Measurements from ENCODE around the gene PRDX2.
"Not testable (repeated sequence)": the region's sequence is repeated elsewhere in the genome, so short reads cannot be mapped to it uniquely, and the experiment has no call there.

PRDX2 gene

GRCh38 chr19:12825254-12826131 lies 23.9 kb upstream of the PRDX2 start:
- DNase-seq (ENCODE audit: low spot score): no peak

GRCh38 chr19:12821761-12822160 lies 20.2 kb upstream of the PRDX2 start:
- DNase-seq (ENCODE audit: low spot score): no peak

- not testable (repeated sequence) for DNase-seq (ENCODE audit: low spot score)
Measured at GRCh38 chr19:12817810-12818209, 16.2 kb upstream of the PRDX2 start.

- not testable (repeated sequence) for DNase-seq (ENCODE audit: low spot score)
Measured at GRCh38 chr19:12817188-12817587, 15.6 kb upstream of the PRDX2 start.

- no peak for DNase-seq (ENCODE audit: low spot score)
Measured at GRCh38 chr19:12815088-12815487, 13.5 kb upstream of the PRDX2 start.

GRCh38 chr19:12806242-12807081 lies 4.9 kb upstream of the PRDX2 start, which contains the start of gene RNASEH2A:
Gene RNASEH2A (plus strand): TSS chr19:12806584. CDS start chr19:12806674, 90 bp downstream.
- DNase-seq (ENCODE audit: low spot score): peak; percentile 92

GRCh38 chr19:12804051-12804450 lies 2.5 kb upstream of the PRDX2 start:
- DNase-seq (ENCODE audit: low spot score): no peak

GRCh38 chr19:12802267-12803106 lies 887 bp upstream of the PRDX2 start:
- no peak for DNase-seq (ENCODE audit: low spot score)

GRCh38 chr19:12800923-12801465 lies 606 bp downstream of the PRDX2 start:
- DNase-seq (ENCODE audit: low spot score): no peak

GRCh38 chr19:12800466-12800770 lies 1.2 kb downstream of the PRDX2 start:
- no peak for DNase-seq (ENCODE audit: low spot score)

- DNase-seq (ENCODE audit: low spot score): no peak
Measured at GRCh38 chr19:12799742-12800465, 1.7 kb downstream of the PRDX2 start.

- not testable (repeated sequence) for DNase-seq (ENCODE audit: low spot score)
Measured at GRCh38 chr19:12797607-12798006, 4.0 kb downstream of the PRDX2 start.

- no peak for DNase-seq (ENCODE audit: low spot score)
Measured at GRCh38 chr19:12797141-12797587, 4.4 kb downstream of the PRDX2 start.

GRCh38 chr19:12796146-12797071 lies 5.2 kb downstream of the PRDX2 start:
- DNase-seq (ENCODE audit: low spot score): peak; percentile 80

- no peak for DNase-seq (ENCODE audit: low spot score)
Measured at GRCh38 chr19:12794971-12795381, 6.6 kb downstream of the PRDX2 start.

GRCh38 chr19:12794196-12794941 lies 7.2 kb downstream of the PRDX2 start:
- DNase-seq (ENCODE audit: low spot score): no peak

GRCh38 chr19:12793290-12794195 lies 8.1 kb downstream of the PRDX2 start:
- DNase-seq (ENCODE audit: low spot score): peak; percentile 94

- no peak for DNase-seq (ENCODE audit: low spot score)
Measured at GRCh38 chr19:12792853-12793289, 8.7 kb downstream of the PRDX2 start.

All from kidney capillary endothelial cell (primary cell).